ENCODE measurements around the gene BCL2L15. TPM values are rescaled to one million over a fixed set of nuclear protein-coding genes. Genes with fewer than 3 reads are reported as not detected.

BCL2L15 gene
- total RNA-seq, 1 experiment from 2014 or later: 0.48 TPM

DNA sequence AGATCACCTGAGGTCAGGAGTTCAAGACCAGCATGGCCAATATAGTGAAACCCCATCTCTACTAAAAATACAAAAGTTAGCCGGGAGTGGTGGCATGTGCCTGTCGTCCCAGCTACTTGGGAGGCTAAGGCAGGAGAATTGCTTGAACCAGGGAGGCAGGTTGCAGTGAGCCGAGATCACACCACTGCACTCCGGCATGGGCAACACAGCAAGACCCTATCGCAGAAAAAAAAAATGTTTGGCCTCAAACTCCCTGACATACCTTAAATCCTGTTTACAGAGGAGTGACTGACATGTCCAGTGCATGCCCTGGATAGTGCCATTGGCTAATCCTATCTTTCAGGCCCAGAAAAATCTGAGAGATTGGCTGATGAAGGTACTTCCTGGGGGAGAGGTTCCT lies 29.6 kb upstream of the BCL2L15 start:
- Histone ChIP-seq H3K4me1 (ENCODE audit: low read length) (no peaks in the 10 kb centered on the region; the same call in 1 of the 2 replicates), H3K9me3 (ENCODE audit: low read length) (no peaks in the 10 kb centered on the region), H3K4me3 (ENCODE audit: low read length) (no peak overlapping the region), H3K27ac (ENCODE audit: low read length) (no peak overlapping the region), H3K9ac (ENCODE audit: low read length) (no peak overlapping the region), H3K4me2 (ENCODE audit: low read depth, low read length, poor library complexity, severe bottlenecking) (no peak overlapping the region), H3K79me2 (ENCODE audit: low read length) (no peaks in the 10 kb centered on the region), H4K20me1 (ENCODE audit: insufficient read depth, low read depth, low read length) (no peaks in the 10 kb centered on the region), H3K27me3 (ENCODE audit: low read length) (no peaks in the 10 kb centered on the region), H3K9me2 (replicated peaks; ENCODE audit: insufficient read depth, low read length) (no peaks in the 10 kb centered on the region), H2AFZ (ENCODE audit: low read length) (no peak overlapping the region), H3K36me3 (ENCODE audit: insufficient read depth, low read length) (0 out of 2 replicates have a peak, but pooled peaks cover 5% of the 10 kb centered on the region)
- DNase-seq: no peak

DNA sequence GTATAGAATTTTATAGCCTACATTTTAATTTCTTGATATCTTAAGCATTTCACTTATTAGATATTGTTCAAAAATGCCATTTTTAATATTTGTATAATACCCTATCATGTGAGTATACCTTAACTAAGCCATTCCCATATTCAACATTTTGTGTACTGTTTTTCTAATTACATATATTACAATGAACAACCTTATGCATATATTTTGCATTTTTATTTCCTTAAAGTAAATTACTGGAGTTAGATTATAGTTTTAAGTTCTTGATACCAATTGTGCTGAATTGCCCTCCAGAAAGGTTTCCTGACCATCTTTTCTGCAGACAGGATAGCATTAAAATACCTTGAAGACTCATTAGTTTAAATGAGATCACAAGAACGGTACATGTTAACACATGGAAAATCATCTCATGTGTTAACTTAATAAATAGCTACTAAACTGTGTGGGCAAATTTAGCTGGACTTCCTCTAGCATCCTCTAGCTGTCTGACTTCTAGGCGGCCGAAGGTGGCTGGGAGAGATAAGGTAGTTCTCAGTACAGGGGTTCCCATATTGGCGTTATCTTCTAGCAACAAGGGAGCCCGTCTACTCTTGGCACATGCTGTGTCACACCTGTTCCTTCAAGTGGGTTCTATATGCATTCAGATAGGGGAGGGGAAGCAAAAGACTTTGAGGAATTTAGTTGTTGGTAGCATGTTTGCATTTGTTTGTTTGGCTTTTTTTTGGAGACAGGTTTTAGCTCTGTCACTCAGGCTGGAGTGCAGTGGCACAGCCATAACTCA lies 26.7 kb upstream of the BCL2L15 start:
- H3K79me2 ChIP-seq (ENCODE audit: low read length): no peaks in the 10 kb centered on the region
- no peak overlapping the region for H3K27ac ChIP-seq (ENCODE audit: low read length)
- H3K9me3 ChIP-seq (ENCODE audit: low read length): no peaks in the 10 kb centered on the region
- no peak overlapping the region for H2AFZ ChIP-seq (ENCODE audit: low read length)
- H3K36me3 ChIP-seq (ENCODE audit: insufficient read depth, low read length): peaks cover 23% of the 10 kb centered on the region
- no peaks in the 10 kb centered on the region for H3K27me3 ChIP-seq (ENCODE audit: low read length)
- H4K20me1 ChIP-seq (ENCODE audit: insufficient read depth, low read depth, low read length): no peaks in the 10 kb centered on the region
- no peak overlapping the region for H3K4me3 ChIP-seq (ENCODE audit: low read length)
- no peaks in the 10 kb centered on the region for H3K9me2 ChIP-seq (replicated peaks; ENCODE audit: insufficient read depth, low read length)
- no peak overlapping the region for H3K4me2 ChIP-seq (ENCODE audit: low read depth, low read length, poor library complexity, severe bottlenecking)
- no peak for DNase-seq
- H3K4me1 ChIP-seq (ENCODE audit: low read length): no peaks in the 10 kb centered on the region; the same call in 1 of the 2 replicates
- no peak overlapping the region for H3K9ac ChIP-seq (ENCODE audit: low read length)

DNA sequence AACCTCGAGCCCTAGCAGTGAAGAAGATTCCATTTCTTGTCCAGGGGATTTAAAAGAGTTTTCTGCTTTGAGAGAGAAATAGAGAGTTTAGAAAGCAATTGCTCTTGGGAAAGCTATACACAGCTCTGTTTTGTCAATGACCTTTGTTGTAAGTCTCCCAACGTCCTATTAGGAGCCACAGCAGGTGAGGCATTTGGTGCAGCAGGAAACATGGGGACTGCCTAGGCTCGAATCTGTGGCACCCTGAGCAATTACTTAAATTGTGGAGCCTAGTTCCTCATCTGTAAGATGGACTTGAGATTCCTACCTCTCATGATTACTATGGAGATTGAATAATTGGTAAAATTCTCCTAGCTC lies 25.9 kb upstream of the BCL2L15 start:
- H3K4me2 ChIP-seq (ENCODE audit: low read depth, low read length, poor library complexity, severe bottlenecking): no peak overlapping the region
- DNase-seq: no peak

DNA sequence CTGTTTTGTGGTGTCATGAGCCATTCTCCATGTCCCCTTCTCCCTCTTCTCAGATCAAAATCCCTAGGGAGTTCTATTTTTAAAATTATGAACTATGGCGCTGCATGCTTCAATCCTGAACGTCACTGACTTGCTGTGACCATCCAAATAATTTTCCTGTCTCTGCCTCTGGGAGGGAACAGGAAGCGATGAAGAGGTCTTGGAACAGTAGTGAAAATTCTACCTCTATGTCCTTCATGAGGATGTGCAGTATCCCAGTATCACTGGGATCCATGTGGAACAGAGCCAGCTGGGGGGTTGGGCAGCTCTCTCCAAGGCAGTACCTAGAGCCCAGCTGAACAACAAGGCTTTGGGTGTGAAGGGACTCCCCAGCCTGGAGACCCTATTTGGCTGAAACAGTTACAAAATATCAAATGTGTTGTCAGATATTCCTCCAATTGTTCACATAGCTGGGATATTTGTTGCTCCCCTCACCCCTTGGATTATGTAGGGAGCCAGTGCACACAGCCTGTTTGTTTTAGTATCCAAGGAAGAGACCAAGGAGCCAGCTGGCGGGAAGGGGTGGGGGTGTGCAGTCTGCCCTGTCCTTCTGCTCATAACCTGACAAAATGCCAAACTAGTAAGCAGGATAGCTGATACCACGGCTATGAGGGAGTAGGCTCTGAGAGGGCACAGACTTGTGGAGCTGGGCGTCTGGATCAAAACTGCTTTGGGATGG lies 25.4 kb upstream of the BCL2L15 start:
- no peaks in the 10 kb centered on the region for H3K9me3 ChIP-seq (ENCODE audit: low read length)
- H2AFZ ChIP-seq (ENCODE audit: low read length): no peak overlapping the region
- no peaks in the 10 kb centered on the region for H3K27me3 ChIP-seq (ENCODE audit: low read length)
- no peak overlapping the region for H3K27ac ChIP-seq (ENCODE audit: low read length)
- no peak overlapping the region for H3K9ac ChIP-seq (ENCODE audit: low read length)
- H3K4me2 ChIP-seq (ENCODE audit: low read depth, low read length, poor library complexity, severe bottlenecking): no peak overlapping the region
- no peak overlapping the region for H3K4me3 ChIP-seq (ENCODE audit: low read length)
- no peaks in the 10 kb centered on the region for H3K9me2 ChIP-seq (replicated peaks; ENCODE audit: insufficient read depth, low read length)
- H3K4me1 ChIP-seq (ENCODE audit: low read length): no peaks in the 10 kb centered on the region
- H4K20me1 ChIP-seq (ENCODE audit: insufficient read depth, low read depth, low read length): no peaks in the 10 kb centered on the region
- peaks cover 28% of the 10 kb centered on the region for H3K36me3 ChIP-seq (ENCODE audit: insufficient read depth, low read length)
- DNase-seq: no peak
- H3K79me2 ChIP-seq (ENCODE audit: low read length): no peaks in the 10 kb centered on the region

More for the DNA sequence above, 25.9 kb upstream of the BCL2L15 start:
- Histone ChIP-seq H3K9me2 (replicated peaks; ENCODE audit: insufficient read depth, low read length) (no peaks in the 10 kb centered on the region), H3K4me1 (ENCODE audit: low read length) (no peaks in the 10 kb centered on the region), H3K36me3 (ENCODE audit: insufficient read depth, low read length) (peaks cover 24% of the 10 kb centered on the region), H3K4me3 (ENCODE audit: low read length) (no peak overlapping the region), H4K20me1 (ENCODE audit: insufficient read depth, low read depth, low read length) (no peaks in the 10 kb centered on the region), H3K9me3 (ENCODE audit: low read length) (no peaks in the 10 kb centered on the region), H3K27ac (ENCODE audit: low read length) (no peak overlapping the region), H3K27me3 (ENCODE audit: low read length) (no peaks in the 10 kb centered on the region), H3K9ac (ENCODE audit: low read length) (no peak overlapping the region), H2AFZ (ENCODE audit: low read length) (no peak overlapping the region), H3K79me2 (ENCODE audit: low read length) (no peaks in the 10 kb centered on the region)

DNA sequence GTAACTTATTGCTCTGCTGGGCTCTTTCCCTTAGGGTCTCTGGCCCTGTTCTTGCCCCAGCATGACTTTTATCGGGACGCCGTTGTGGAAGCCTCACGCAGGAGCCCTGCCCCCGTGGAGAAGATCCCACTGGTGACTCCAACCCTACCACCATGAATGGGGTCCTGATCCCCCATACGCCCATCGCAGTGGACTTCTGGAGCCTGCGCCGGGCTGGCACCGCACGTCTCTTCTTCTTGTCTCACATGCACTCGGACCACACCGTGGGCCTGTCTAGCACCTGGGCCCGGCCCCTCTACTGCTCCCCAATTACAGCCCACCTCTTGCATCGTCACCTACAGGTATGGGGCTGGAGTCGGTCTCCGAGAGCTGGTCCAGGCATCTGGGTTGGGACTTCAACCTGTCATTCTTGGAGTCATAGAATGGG lies 18.1 kb upstream of the BCL2L15 start:
- Histone ChIP-seq H3K4me2 (ENCODE audit: low read depth, low read length, poor library complexity, severe bottlenecking) (peak overlapping the region; percentile 73), H4K20me1 (ENCODE audit: insufficient read depth, low read depth, low read length) (no peaks in the 10 kb centered on the region), H3K27me3 (ENCODE audit: low read length) (no peaks in the 10 kb centered on the region), H3K4me3 (ENCODE audit: low read length) (peak overlapping the region; percentile 75), H3K36me3 (ENCODE audit: insufficient read depth, low read length) (peaks cover 33% of the 10 kb centered on the region), H2AFZ (ENCODE audit: low read length) (peak overlapping the region; percentile 92), H3K9ac (ENCODE audit: low read length) (peak overlapping the region; percentile 91), H3K4me1 (ENCODE audit: low read length) (peaks cover 21% of the 10 kb centered on the region), H3K79me2 (ENCODE audit: low read length) (peaks cover 50% of the 10 kb centered on the region), H3K9me3 (ENCODE audit: low read length) (no peaks in the 10 kb centered on the region), H3K9me2 (replicated peaks; ENCODE audit: insufficient read depth, low read length) (no peaks in the 10 kb centered on the region), H3K27ac (ENCODE audit: low read length) (peak overlapping the region; percentile 57)
- peak; percentile 78 for DNase-seq

DNA sequence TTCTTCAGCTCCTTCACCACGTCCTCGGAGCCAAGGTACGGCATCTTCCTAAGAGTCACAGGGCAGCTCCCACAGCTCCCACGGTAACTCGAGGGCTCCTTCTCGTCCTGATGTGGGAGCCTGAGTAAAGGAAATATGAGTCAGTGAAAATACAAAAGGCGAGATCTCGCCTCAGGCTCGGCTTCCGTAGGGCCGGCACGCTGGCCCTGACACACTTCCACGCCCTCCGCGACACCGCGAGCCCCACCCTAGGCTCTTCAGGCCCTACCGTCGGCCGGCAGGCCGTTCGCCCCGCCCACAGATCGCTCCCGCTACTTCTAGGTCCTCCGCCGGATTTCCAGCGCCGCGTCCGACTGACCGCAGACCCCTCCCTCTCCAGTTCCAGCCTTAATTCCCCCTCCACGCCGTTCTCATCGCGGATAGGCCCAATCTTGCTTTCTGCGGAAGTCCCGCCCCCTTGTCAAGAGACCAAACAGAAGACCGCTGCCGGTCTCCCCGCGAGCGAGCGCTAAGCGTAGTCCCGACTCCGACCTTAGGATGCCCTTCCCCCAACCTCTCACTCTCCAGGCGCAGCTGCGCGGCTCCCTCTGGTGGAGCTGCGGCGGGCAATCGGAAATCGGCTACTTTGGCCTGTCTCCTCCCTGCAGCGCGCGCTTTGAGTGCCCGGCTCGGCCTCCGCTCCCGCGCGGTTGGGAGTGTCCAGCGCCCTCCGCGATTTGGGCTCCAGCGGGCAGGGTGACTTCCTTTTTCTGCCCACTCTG lies 17.5 kb upstream of the BCL2L15 start, which contains the start of the genes AP4B1 and DCLRE1B:
TSS of gene AP4B1 (minus strand) at position 126 of the 761 bp plus-strand sequence. CDS start at position 44, 82 bp downstream.
TSS of gene DCLRE1B (plus strand) at position 653 of the 761 bp plus-strand sequence. CDS start 261 bp downstream, outside the sequence.
- Histone ChIP-seq H3K36me3 (ENCODE audit: insufficient read depth, low read length) (peaks cover 33% of the 10 kb centered on the region), H3K9ac (ENCODE audit: low read length) (peak within 1 kb of the TSS; percentile 91), H3K27ac (ENCODE audit: low read length) (peak within 1 kb of the TSS; percentile 68), H3K4me3 (ENCODE audit: low read length) (peak within 1 kb of the TSS; percentile 76), H3K4me2 (ENCODE audit: low read depth, low read length, poor library complexity, severe bottlenecking) (peak within 1 kb of the TSS; percentile 78), H3K9me2 (replicated peaks; ENCODE audit: insufficient read depth, low read length) (no peaks in the 10 kb centered on the region), H3K4me1 (ENCODE audit: low read length) (peaks cover 21% of the 10 kb centered on the region), H3K27me3 (ENCODE audit: low read length) (no peaks in the 10 kb centered on the region), H4K20me1 (ENCODE audit: insufficient read depth, low read depth, low read length) (no peaks in the 10 kb centered on the region), H3K79me2 (ENCODE audit: low read length) (peaks cover 53% of the 10 kb centered on the region), H2AFZ (ENCODE audit: low read length) (peak within 1 kb of the TSS; percentile 92), H3K9me3 (ENCODE audit: low read length) (no peaks in the 10 kb centered on the region)
- DNase-seq: peak; percentile 100

DNA sequence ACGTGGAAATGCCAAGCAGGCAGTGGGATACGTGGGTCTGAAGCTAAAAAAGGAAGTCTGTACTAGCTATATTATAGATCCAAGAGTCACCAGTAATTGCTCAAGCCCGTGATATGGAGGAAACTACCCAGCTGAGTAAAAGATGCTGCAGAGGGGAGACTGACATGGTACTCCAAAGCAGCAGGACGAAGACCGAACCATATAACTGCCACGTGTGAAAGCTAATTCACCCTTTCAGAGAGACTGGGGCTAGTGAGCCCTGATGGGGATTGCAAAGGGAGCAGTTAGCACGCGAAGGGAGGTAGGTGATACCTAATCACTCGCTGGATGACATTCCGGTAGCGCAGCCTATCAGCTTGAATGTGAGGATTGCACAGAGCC lies 16.9 kb upstream of the BCL2L15 start:
- Histone ChIP-seq H4K20me1 (ENCODE audit: insufficient read depth, low read depth, low read length) (no peaks in the 10 kb centered on the region), H3K9me2 (replicated peaks; ENCODE audit: insufficient read depth, low read length) (no peaks in the 10 kb centered on the region), H3K36me3 (ENCODE audit: insufficient read depth, low read length) (peaks cover 35% of the 10 kb centered on the region), H3K4me1 (ENCODE audit: low read length) (peaks cover 21% of the 10 kb centered on the region), H2AFZ (ENCODE audit: low read length) (peak overlapping the region; percentile 38), H3K79me2 (ENCODE audit: low read length) (peaks cover 53% of the 10 kb centered on the region), H3K9ac (ENCODE audit: low read length) (peak overlapping the region; percentile 74), H3K4me3 (ENCODE audit: low read length) (peak overlapping the region; percentile 76), H3K4me2 (ENCODE audit: low read depth, low read length, poor library complexity, severe bottlenecking) (peak overlapping the region; percentile 78), H3K9me3 (ENCODE audit: low read length) (no peaks in the 10 kb centered on the region), H3K27ac (ENCODE audit: low read length) (peak overlapping the region; percentile 68), H3K27me3 (ENCODE audit: low read length) (no peaks in the 10 kb centered on the region)
- no peak for DNase-seq
